ENCODE measurements around the gene CANT1.
"Not testable (repeated sequence)": the region's sequence is repeated elsewhere in the genome, so short reads cannot be mapped to it uniquely, and the experiment has no call there.

The CANT1 gene

DNA sequence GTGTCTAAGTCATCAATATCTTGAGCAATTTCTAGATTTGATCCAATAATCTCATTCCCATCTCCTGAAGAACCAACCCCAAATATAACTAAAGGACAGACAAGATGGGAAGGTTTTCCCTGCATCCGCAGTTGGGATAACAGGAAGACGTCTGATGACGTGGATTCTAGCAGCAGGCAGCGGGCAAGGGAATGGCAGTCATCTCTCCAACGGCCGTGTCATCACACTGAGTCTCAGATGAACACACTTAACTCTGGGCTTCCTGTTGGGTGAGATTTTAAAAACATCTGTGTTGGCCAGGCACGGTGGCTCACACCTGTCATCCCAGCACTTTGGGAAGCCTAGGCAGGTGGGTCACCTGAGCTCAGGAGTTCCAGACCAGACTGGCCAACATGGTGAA is 63.4 kb downstream of the CANT1 start:
- H3K27me3 Mint-ChIP-seq (ENCODE audit: low read depth, poor library complexity) = peaks cover 21% of the 10 kb centered on the region
- H3K36me3 Mint-ChIP-seq (ENCODE audit: low read depth) = peaks cover 10% of the 10 kb centered on the region
- H3K4me1 Mint-ChIP-seq = peaks cover 28% of the 10 kb centered on the region
- peaks cover 19% of the 10 kb centered on the region for H3K9me3 Mint-ChIP-seq
- no peak for DNase-seq
- TF ChIP-seq, protein P1, sequence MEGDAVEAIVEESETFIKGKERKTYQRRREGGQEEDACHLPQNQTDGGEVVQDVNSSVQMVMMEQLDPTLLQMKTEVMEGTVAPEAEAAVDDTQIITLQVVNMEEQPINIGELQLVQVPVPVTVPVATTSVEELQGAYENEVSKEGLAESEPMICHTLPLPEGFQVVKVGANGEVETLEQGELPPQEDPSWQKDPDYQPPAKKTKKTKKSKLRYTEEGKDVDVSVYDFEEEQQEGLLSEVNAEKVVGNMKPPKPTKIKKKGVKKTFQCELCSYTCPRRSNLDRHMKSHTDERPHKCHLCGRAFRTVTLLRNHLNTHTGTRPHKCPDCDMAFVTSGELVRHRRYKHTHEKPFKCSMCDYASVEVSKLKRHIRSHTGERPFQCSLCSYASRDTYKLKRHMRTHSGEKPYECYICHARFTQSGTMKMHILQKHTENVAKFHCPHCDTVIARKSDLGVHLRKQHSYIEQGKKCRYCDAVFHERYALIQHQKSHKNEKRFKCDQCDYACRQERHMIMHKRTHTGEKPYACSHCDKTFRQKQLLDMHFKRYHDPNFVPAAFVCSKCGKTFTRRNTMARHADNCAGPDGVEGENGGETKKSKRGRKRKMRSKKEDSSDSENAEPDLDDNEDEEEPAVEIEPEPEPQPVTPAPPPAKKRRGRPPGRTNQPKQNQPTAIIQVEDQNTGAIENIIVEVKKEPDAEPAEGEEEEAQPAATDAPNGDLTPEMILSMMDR (IDR thresholded peaks at IDR 0.05) = no peak
- H3K27ac Mint-ChIP-seq = no peak overlapping the region
- no peak overlapping the region for H3K4me3 Mint-ChIP-seq

DNA sequence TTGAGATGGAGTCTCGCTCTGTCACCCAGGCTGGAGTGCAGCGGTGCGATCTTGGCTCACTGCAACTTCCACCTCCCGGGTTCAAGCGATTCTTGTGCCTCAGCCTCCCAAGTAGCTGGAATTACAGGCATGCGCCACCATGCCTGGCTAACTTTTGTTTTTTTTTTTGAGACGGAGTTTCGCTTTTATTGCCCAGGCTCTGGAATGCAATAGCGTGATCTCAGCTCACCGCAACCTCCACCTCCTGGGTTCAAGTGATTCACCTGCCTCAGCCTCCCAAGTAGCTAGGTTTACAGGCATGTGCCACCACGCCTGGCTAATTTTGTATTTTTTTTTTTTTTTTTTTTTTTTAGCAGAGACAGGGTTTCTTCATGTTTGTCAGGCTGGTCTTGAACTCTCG is 64.1 kb downstream of the CANT1 start:
- H3K27ac Mint-ChIP-seq = not testable (repeated sequence)

DNA sequence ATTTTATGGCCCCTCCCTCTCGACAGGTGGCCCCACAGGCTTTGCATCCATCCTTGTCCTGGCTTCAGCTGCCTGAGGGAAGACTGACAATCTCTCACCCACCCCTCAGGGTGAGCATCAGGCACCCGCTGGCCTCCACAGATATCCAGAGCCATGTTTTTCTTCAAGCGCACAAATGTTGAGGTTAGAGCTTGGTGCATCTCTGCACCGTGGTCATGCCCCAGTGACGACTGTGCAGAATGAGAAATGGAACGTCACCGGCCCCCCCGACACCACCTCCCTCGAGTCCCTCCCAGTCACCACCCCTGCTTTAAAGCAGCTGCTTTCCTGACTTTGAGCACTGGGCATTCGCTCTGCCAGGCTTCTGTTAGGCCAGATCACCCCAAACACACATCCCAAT is 64.6 kb downstream of the CANT1 start:
- peaks cover 37% of the 10 kb centered on the region for H3K4me1 Mint-ChIP-seq
- H3K4me3 Mint-ChIP-seq = no peak overlapping the region
- H3K27ac Mint-ChIP-seq = no peak overlapping the region
- TF ChIP-seq, protein P1 (IDR thresholded peaks at IDR 0.05) = no peak
- no peak for DNase-seq
- peaks cover 7% of the 10 kb centered on the region for H3K9me3 Mint-ChIP-seq
- H3K36me3 Mint-ChIP-seq (ENCODE audit: low read depth) = no peaks in the 10 kb centered on the region
- H3K27me3 Mint-ChIP-seq (ENCODE audit: low read depth, poor library complexity) = peaks cover 24% of the 10 kb centered on the region

More for the DNA sequence above, 64.1 kb downstream of the CANT1 start:
- peaks cover 12% of the 10 kb centered on the region for H3K9me3 Mint-ChIP-seq
- peaks cover 24% of the 10 kb centered on the region for H3K27me3 Mint-ChIP-seq (ENCODE audit: low read depth, poor library complexity)
- H3K4me1 Mint-ChIP-seq = peaks cover 32% of the 10 kb centered on the region
- not testable (repeated sequence) for DNase-seq; H3K4me3 Mint-ChIP-seq; H3K36me3 Mint-ChIP-seq (ENCODE audit: low read depth)

DNA sequence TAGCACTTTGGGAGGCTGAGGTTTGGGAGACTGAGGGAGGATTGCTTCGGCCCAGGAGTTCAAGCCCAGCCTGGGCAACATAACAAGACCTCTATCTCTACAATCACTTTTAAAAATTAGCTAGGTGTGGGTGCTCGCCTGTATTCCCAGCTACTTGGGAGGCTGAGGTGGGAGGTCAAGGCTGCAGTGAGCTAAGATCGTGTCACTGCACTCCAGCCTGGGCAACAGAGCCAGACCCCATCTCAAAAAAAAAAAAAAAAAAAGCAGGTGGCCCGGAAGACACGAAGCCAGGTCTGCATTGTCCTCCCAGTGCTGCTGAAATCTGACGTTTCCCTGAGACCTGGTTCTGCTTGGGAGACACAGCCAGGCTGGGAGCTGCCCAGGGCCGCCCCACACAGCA is 65.5 kb downstream of the CANT1 start:
- H3K4me1 Mint-ChIP-seq = peaks cover 46% of the 10 kb centered on the region
- H3K9me3 Mint-ChIP-seq = no peaks in the 10 kb centered on the region
- TF ChIP-seq, protein P1 (IDR thresholded peaks at IDR 0.05) = no peak
- no peak for DNase-seq
- peaks cover 20% of the 10 kb centered on the region for H3K27me3 Mint-ChIP-seq (ENCODE audit: low read depth, poor library complexity)
- no peak overlapping the region for H3K27ac Mint-ChIP-seq
- no peak overlapping the region for H3K4me3 Mint-ChIP-seq
- no peaks in the 10 kb centered on the region for H3K36me3 Mint-ChIP-seq (ENCODE audit: low read depth)

Measured in nephron progenitor cell (in vitro differentiated cells).